ENCODE data around the gene TENM4.

TENM4 gene

GRCh38 chr11:79421820-79422219 lies 19.0 kb downstream of the TENM4 start:
- H3K4me3 Mint-ChIP-seq, result no peak overlapping the region
- H3K27ac Mint-ChIP-seq, result no peak overlapping the region
- no peaks in the 10 kb centered on the region for H3K9me3 Mint-ChIP-seq
- H3K27me3 Mint-ChIP-seq, result peaks cover 34% of the 10 kb centered on the region
- intact Hi-C loops (cut with micrococcal nuclease), result no loop called here
- H3K36me3 Mint-ChIP-seq (ENCODE audit: low read depth), result no peaks in the 10 kb centered on the region
- no peaks in the 10 kb centered on the region for H3K4me1 Mint-ChIP-seq (ENCODE audit: low read depth)

GRCh38 chr11:79419120-79419519 lies 21.7 kb downstream of the TENM4 start:
- peaks cover 27% of the 10 kb centered on the region for H3K27me3 Mint-ChIP-seq
- H3K4me3 Mint-ChIP-seq, result no peak overlapping the region
- intact Hi-C loops (cut with micrococcal nuclease), result no loop called here
- no peaks in the 10 kb centered on the region for H3K4me1 Mint-ChIP-seq (ENCODE audit: low read depth)
- H3K9me3 Mint-ChIP-seq, result no peaks in the 10 kb centered on the region
- H3K27ac Mint-ChIP-seq, result no peak overlapping the region
- H3K36me3 Mint-ChIP-seq (ENCODE audit: low read depth), result no peaks in the 10 kb centered on the region

GRCh38 chr11:79418241-79418640 lies 22.6 kb downstream of the TENM4 start:
- H3K4me1 Mint-ChIP-seq (ENCODE audit: low read depth), result no peaks in the 10 kb centered on the region
- intact Hi-C loops (cut with micrococcal nuclease), result no loop called here
- no peak overlapping the region for H3K27ac Mint-ChIP-seq
- H3K27me3 Mint-ChIP-seq, result peaks cover 29% of the 10 kb centered on the region
- no peak overlapping the region for H3K4me3 Mint-ChIP-seq
- H3K36me3 Mint-ChIP-seq (ENCODE audit: low read depth), result no peaks in the 10 kb centered on the region
- no peaks in the 10 kb centered on the region for H3K9me3 Mint-ChIP-seq

GRCh38 chr11:79417069-79417920 lies 23.5 kb downstream of the TENM4 start:
- Mint-ChIP-seq H3K27ac (no peak overlapping the region), H3K27me3 (peaks cover 34% of the 10 kb centered on the region), H3K4me1 (ENCODE audit: low read depth) (no peaks in the 10 kb centered on the region), H3K4me3 (no peak overlapping the region), H3K36me3 (ENCODE audit: low read depth) (no peaks in the 10 kb centered on the region), H3K9me3 (no peaks in the 10 kb centered on the region)
- intact Hi-C loops (cut with micrococcal nuclease), result no loop called here

GRCh38 chr11:79415912-79416311 lies 24.9 kb downstream of the TENM4 start:
- H3K4me1 Mint-ChIP-seq (ENCODE audit: low read depth), result no peaks in the 10 kb centered on the region

GRCh38 chr11:79415411-79415810 lies 25.4 kb downstream of the TENM4 start:
- intact Hi-C loops (cut with micrococcal nuclease), result no loop called here
- H3K27me3 Mint-ChIP-seq, result peaks cover 39% of the 10 kb centered on the region
- H3K9me3 Mint-ChIP-seq, result no peaks in the 10 kb centered on the region
- no peak overlapping the region for H3K27ac Mint-ChIP-seq
- no peaks in the 10 kb centered on the region for H3K4me1 Mint-ChIP-seq (ENCODE audit: low read depth)
- H3K4me3 Mint-ChIP-seq, result no peak overlapping the region
- no peaks in the 10 kb centered on the region for H3K36me3 Mint-ChIP-seq (ENCODE audit: low read depth)

More at GRCh38 chr11:79415912-79416311, 24.9 kb downstream of the TENM4 start:
- Mint-ChIP-seq H3K4me3 (no peak overlapping the region), H3K36me3 (ENCODE audit: low read depth) (no peaks in the 10 kb centered on the region), H3K27me3 (peaks cover 40% of the 10 kb centered on the region), H3K27ac (no peak overlapping the region), H3K9me3 (no peaks in the 10 kb centered on the region)
- intact Hi-C loops (cut with micrococcal nuclease), result no loop called here

GRCh38 chr11:79414644-79415317 lies 26.0 kb downstream of the TENM4 start:
- no peak overlapping the region for H3K27ac Mint-ChIP-seq
- H3K4me1 Mint-ChIP-seq (ENCODE audit: low read depth), result no peaks in the 10 kb centered on the region
- intact Hi-C loops (cut with micrococcal nuclease), result no loop called here
- no peaks in the 10 kb centered on the region for H3K36me3 Mint-ChIP-seq (ENCODE audit: low read depth)
- H3K9me3 Mint-ChIP-seq, result no peaks in the 10 kb centered on the region
- no peak overlapping the region for H3K4me3 Mint-ChIP-seq
- H3K27me3 Mint-ChIP-seq, result peaks cover 42% of the 10 kb centered on the region

GRCh38 chr11:79414041-79414440 lies 26.8 kb downstream of the TENM4 start:
- Mint-ChIP-seq H3K27ac (no peak overlapping the region), H3K4me3 (no peak overlapping the region), H3K9me3 (no peaks in the 10 kb centered on the region), H3K27me3 (peaks cover 45% of the 10 kb centered on the region), H3K36me3 (ENCODE audit: low read depth) (no peaks in the 10 kb centered on the region), H3K4me1 (ENCODE audit: low read depth) (no peaks in the 10 kb centered on the region)
- intact Hi-C loops (cut with micrococcal nuclease), result no loop called here

- no peak overlapping the region for H3K27ac Mint-ChIP-seq
- intact Hi-C loops (cut with micrococcal nuclease), result no loop called here
- H3K9me3 Mint-ChIP-seq, result no peaks in the 10 kb centered on the region
- peaks cover 45% of the 10 kb centered on the region for H3K27me3 Mint-ChIP-seq
- H3K36me3 Mint-ChIP-seq (ENCODE audit: low read depth), result no peaks in the 10 kb centered on the region
- no peaks in the 10 kb centered on the region for H3K4me1 Mint-ChIP-seq (ENCODE audit: low read depth)
- no peak overlapping the region for H3K4me3 Mint-ChIP-seq
Measured at GRCh38 chr11:79413268-79413667, 27.6 kb downstream of the TENM4 start.

GRCh38 chr11:79412761-79413160 lies 28.1 kb downstream of the TENM4 start:
- H3K36me3 Mint-ChIP-seq (ENCODE audit: low read depth), result no peaks in the 10 kb centered on the region
- H3K27ac Mint-ChIP-seq, result no peak overlapping the region
- intact Hi-C loops (cut with micrococcal nuclease), result no loop called here

GRCh38 chr11:79409330-79409729 lies 31.5 kb downstream of the TENM4 start:
- H3K9me3 Mint-ChIP-seq, result no peaks in the 10 kb centered on the region
- H3K4me1 Mint-ChIP-seq (ENCODE audit: low read depth), result peaks cover 7% of the 10 kb centered on the region
- intact Hi-C loops (cut with micrococcal nuclease), result no loop called here
- no peak overlapping the region for H3K27ac Mint-ChIP-seq
- H3K36me3 Mint-ChIP-seq (ENCODE audit: low read depth), result no peaks in the 10 kb centered on the region
- no peak overlapping the region for H3K4me3 Mint-ChIP-seq
- H3K27me3 Mint-ChIP-seq, result peaks cover 37% of the 10 kb centered on the region

More at GRCh38 chr11:79412761-79413160, 28.1 kb downstream of the TENM4 start:
- no peaks in the 10 kb centered on the region for H3K4me1 Mint-ChIP-seq (ENCODE audit: low read depth)
- H3K27me3 Mint-ChIP-seq, result peaks cover 44% of the 10 kb centered on the region
- no peaks in the 10 kb centered on the region for H3K9me3 Mint-ChIP-seq
- no peak overlapping the region for H3K4me3 Mint-ChIP-seq

- Mint-ChIP-seq H3K4me3 (no peak overlapping the region), H3K27me3 (peaks cover 32% of the 10 kb centered on the region), H3K9me3 (peaks cover 9% of the 10 kb centered on the region), H3K27ac (no peak overlapping the region), H3K4me1 (ENCODE audit: low read depth) (peaks cover 21% of the 10 kb centered on the region), H3K36me3 (ENCODE audit: low read depth) (no peaks in the 10 kb centered on the region)
- intact Hi-C loops (cut with micrococcal nuclease), result no loop called here
Measured at GRCh38 chr11:79406376-79406775, 34.5 kb downstream of the TENM4 start.

- no peak overlapping the region for H3K27ac Mint-ChIP-seq
- no peaks in the 10 kb centered on the region for H3K36me3 Mint-ChIP-seq (ENCODE audit: low read depth)
- peaks cover 24% of the 10 kb centered on the region for H3K27me3 Mint-ChIP-seq
- intact Hi-C loops (cut with micrococcal nuclease), result loop anchor here (5.0 kb wide), 1 partner anchor 32 kb away; no protein-coding TSS in a partner anchor
- peaks cover 21% of the 10 kb centered on the region for H3K4me1 Mint-ChIP-seq (ENCODE audit: low read depth)
- H3K9me3 Mint-ChIP-seq, result peaks cover 9% of the 10 kb centered on the region
- H3K4me3 Mint-ChIP-seq, result no peak overlapping the region
Measured at GRCh38 chr11:79404806-79405205, 36.0 kb downstream of the TENM4 start.

- no peaks in the 10 kb centered on the region for H3K36me3 Mint-ChIP-seq (ENCODE audit: low read depth)
- intact Hi-C loops (cut with micrococcal nuclease), result loop anchor here (5.0 kb wide), 1 partner anchor 33 kb away; no protein-coding TSS in a partner anchor
- peaks cover 21% of the 10 kb centered on the region for H3K4me1 Mint-ChIP-seq (ENCODE audit: low read depth)
- H3K9me3 Mint-ChIP-seq, result peaks cover 9% of the 10 kb centered on the region
- no peak overlapping the region for H3K4me3 Mint-ChIP-seq
- H3K27me3 Mint-ChIP-seq, result peaks cover 20% of the 10 kb centered on the region
- H3K27ac Mint-ChIP-seq, result no peak overlapping the region
Measured at GRCh38 chr11:79404325-79404724, 36.5 kb downstream of the TENM4 start.

Data from dendritic cell treated with granulocyte-macrophage colony-stimulating factor and Interleukin-4, amounts not matched to agents 40 ng/mL and 50 ng/mL, for 4 days (primary cell).